Thoracic aorta endothelial cell (primary cell): ENCODE data around the gene PPP3CB. TPM values are rescaled to one million over a fixed set of nuclear protein-coding genes. Genes with fewer than 3 reads are reported as not detected.

Experiments used
- small RNA-seq: library from RNA; depleted of rRNA; stranded (forward); fragments of <200 nt; gene quantifications from one replicate; pipeline ENCODE3, GENCODE V24; 2012
- total RNA-seq: library from RNA; depleted of rRNA; stranded (reverse); fragments of >200 nt; gene quantifications from 2 replicates; pipeline ENCODE4 v1.2.3, GENCODE V29; 2012

PPP3CB gene
- total RNA-seq: 28.9 and 30.5 TPM in 2 replicates

GRCh38 chr10:73495884-73496674 is at the start of gene PPP3CB:
Gene PPP3CB (minus strand): TSS chr10:73496024. CDS start chr10:73495889, 135 bp downstream.

GRCh38 chr10:73433538-73433867 is 62.3 kb downstream of the PPP3CB start, which contains the start of gene MSS51:
Gene MSS51 (minus strand): TSS chr10:73433561. CDS start chr10:73428284, 5,277 bp downstream.

GRCh38 chr10:73413528-73414229 is 82.1 kb downstream of the PPP3CB start, which contains the start of gene ANXA7:
Gene ANXA7 (minus strand): TSS chr10:73414058. CDS start chr10:73400856, 13,202 bp downstream.

Small RNA genes lying within 50 kb of the gene (small RNA-seq; reads per million reads assigned to genes)
- gene RNU6-883P: not detected

Other genes starting within 250 kb of the PPP3CB start
- 59.7 and 66.5 TPM in 2 replicates for gene DNAJC9, start 248.8 kb downstream of the PPP3CB start, total RNA-seq
- gene MRPS16, start 243.4 kb downstream of the PPP3CB start, total RNA-seq: 75.1 and 95.6 TPM in 2 replicates
- 0.40 and 0.43 TPM in 2 replicates for gene CFAP70, start 137.2 kb downstream of the PPP3CB start, total RNA-seq
- 86.0 and 108 TPM in 2 replicates for gene ANXA7, start 82.0 kb downstream of the PPP3CB start, total RNA-seq
- 2.0 TPM in 2 replicates for gene MSS51, start 62.5 kb downstream of the PPP3CB start, total RNA-seq
- gene USP54, start 95.3 kb upstream of the PPP3CB start, total RNA-seq: 9.6 and 17.5 TPM in 2 replicates
- not detected in 2 replicates for gene MYOZ1, start 145.4 kb upstream of the PPP3CB start, total RNA-seq
- gene SYNPO2L, start 160.0 kb upstream of the PPP3CB start, total RNA-seq: not detected in 2 replicates
- 2.4 and 6.0 TPM in 2 replicates for gene AGAP5, start 202.1 kb upstream of the PPP3CB start, total RNA-seq
- gene SEC24C, start 248.3 kb upstream of the PPP3CB start, total RNA-seq: 69.4 and 72.9 TPM in 2 replicates